PC-9 (cell line): ENCODE measurements around the gene MAN1A2. TPM values are rescaled to one million over a fixed set of nuclear protein-coding genes. Genes with fewer than 3 reads are reported as not detected.

Experiments
- BruUV-seq: library from RNA; stranded (reverse); fragments of 400-500 nt; replicated peaks from 2 replicates; lab custom pipeline; 2021; lab: Mats Ljungman, UMichigan
- CTCF ChIA-PET: fragments of 300-600 bp; sonication (Branson Sonifier 250); formaldehyde crosslinking; loops from one replicate; lab custom pipeline; 2022; ENCODE audit warnings: antibody characterized with exemption; lab: Charles Lee
- POLR2A ChIA-PET: fragments of 300-600 bp; sonication (Branson Sonifier 250); formaldehyde crosslinking; loops from one replicate; lab custom pipeline; 2022; ENCODE audit warnings: antibody characterized with exemption; ENCODE audit not compliant: unreplicated experiment; lab: Charles Lee
- DNase-seq, 2 experiments: peaks; one replicate each; pipeline versions ENCODE4 v3.0.0 to v3.0.0-alpha.2; 2015 to 2022; ENCODE audit warnings: mixed read lengths in 1 of 2
- H2AFZ ChIP-seq: fragments of 200-600 bp; sonication (generic); 2 replicates; pipeline ENCODE4 v1.8.1; 2017; ENCODE audit warnings: antibody characterized with exemption
- H3F3A ChIP-seq: fragments of 200-600 bp; sonication (generic); 2 replicates; pipeline ENCODE4 v1.8.1; 2017; ENCODE audit warnings: antibody characterized with exemption, mild to moderate bottlenecking, low read depth; ENCODE audit not compliant: insufficient read depth
- H3K27ac ChIP-seq: fragments of 200-600 bp; sonication (generic); 2 replicates; pipeline ENCODE4 v1.6.1; 2016; ENCODE audit warnings: mixed run types
- H3K27me3 ChIP-seq: fragments of 200-600 bp; sonication (generic); 2 replicates; pipeline ENCODE4 v1.6.1; 2016; ENCODE audit warnings: low read depth, mixed run types; ENCODE audit not compliant: insufficient read depth
- H3K36me3 ChIP-seq: fragments of 200-600 bp; sonication (generic); 2 replicates; pipeline ENCODE4 v1.6.1; 2016; ENCODE audit warnings: low read depth, mixed run types
- H3K4me1 ChIP-seq: fragments of 200-600 bp; sonication (generic); replicated peaks from 2 replicates; pipeline ENCODE4 v1.6.1; 2016; ENCODE audit warnings: mixed run types; ENCODE audit not compliant: insufficient read depth
- H3K4me2 ChIP-seq: fragments of 200-600 bp; sonication (generic); 2 replicates; pipeline ENCODE4 v1.6.1; 2017; ENCODE audit warnings: mixed run types
- H3K4me3 ChIP-seq: fragments of 200-600 bp; sonication (generic); 2 replicates; pipeline ENCODE4 v1.6.1; 2016; ENCODE audit warnings: mixed run types
- H3K79me2 ChIP-seq: fragments of 200-600 bp; sonication (generic); 2 replicates; pipeline ENCODE4 v1.6.1; 2017; ENCODE audit warnings: low read depth, mixed run types
- H3K9me2 ChIP-seq: fragments of 200-600 bp; sonication (generic); 2 replicates; pipeline ENCODE4 v1.8.1; 2017; ENCODE audit warnings: mild to moderate bottlenecking; ENCODE audit not compliant: insufficient read depth
- H3K9me3 ChIP-seq: fragments of 200-600 bp; sonication (generic); 2 replicates; pipeline ENCODE4 v1.8.1; 2016; ENCODE audit warnings: low read depth; ENCODE audit not compliant: insufficient read depth
- H4K20me1 ChIP-seq: fragments of 200-600 bp; sonication (generic); 2 replicates; pipeline ENCODE4 v1.8.1; 2017; ENCODE audit not compliant: insufficient read depth
- CTCF ChIP-seq: fragments of 200-600 bp; sonication (generic); conservative IDR thresholded peaks from 2 replicates; pipeline ENCODE4 v1.6.1; 2017; ENCODE audit warnings: mixed run types, antibody characterized with exemption, mild to moderate bottlenecking, moderate library complexity
- EZH2 ChIP-seq: fragments of 200-600 bp; sonication (generic); IDR thresholded peaks from 2 replicates; pipeline ENCODE4 v1.8.0; 2017; ENCODE audit warnings: antibody characterized with exemption, low read depth
- intact Hi-C: fragments of 100-400 bp; cut with micrococcal nuclease; formaldehyde crosslinking; loops from one replicate; pipeline ENCODE4 v1.10.0; 2022; ENCODE audit not compliant: unreplicated experiment
- total RNA-seq: library from RNA; stranded (reverse); gene quantifications from 2 replicates; pipeline ENCODE4 v1.2.3, GENCODE V29; 2021

Gene MAN1A2
- total RNA-seq, 1 experiment from 2014 or later = 50.3 TPM

GRCh38 chr1:117373932-117374331 lies 6.7 kb downstream of the MAN1A2 start:
- ChIA-PET CTCF (no interaction called here), POLR2A (interaction anchor here (0.7 kb wide), 1 partner anchor 29 kb away, joined by 6 read pairs; no protein-coding TSS in a partner anchor)
- no TSS peak for BruUV-seq

DNA sequence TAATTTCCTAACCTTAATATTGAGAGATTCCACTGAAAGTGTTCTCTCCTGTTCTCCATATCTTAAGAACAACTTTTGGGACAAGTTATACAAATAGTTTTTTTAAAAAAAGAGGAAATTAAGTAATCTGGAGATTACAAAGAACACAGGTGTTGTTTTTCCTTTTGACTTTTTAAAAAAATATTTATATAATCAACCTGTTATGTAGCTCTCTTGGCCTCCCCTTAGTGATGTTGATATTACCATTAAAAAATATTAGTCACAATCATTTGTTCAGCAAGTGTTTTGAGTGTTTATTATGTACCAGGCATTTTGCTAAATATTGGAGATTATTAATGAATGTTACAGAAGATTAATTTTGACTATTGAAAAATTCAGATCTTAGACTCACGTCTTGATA lies 8.1 kb downstream of the MAN1A2 start:
- Histone ChIP-seq H3F3A (no peaks in the 10 kb centered on the region; the same call in 1 of the 2 replicates), H3K9me2 (no peaks in the 10 kb centered on the region), H3K36me3 (no peaks in the 10 kb centered on the region), H4K20me1 (no peaks in the 10 kb centered on the region), H3K4me3 (no peak overlapping the region), H3K4me1 (peaks cover 21% of the 10 kb centered on the region), H3K27me3 (no peaks in the 10 kb centered on the region), H3K79me2 (peaks cover 93% of the 10 kb centered on the region), H3K9me3 (no peaks in the 10 kb centered on the region), H2AFZ (no peak overlapping the region), H3K27ac (no peak overlapping the region), H3K4me2 (no peak overlapping the region)
- intact Hi-C loops = no loop called here
- DNase-seq = no peak
- BruUV-seq = no TSS peak
- POLR2A ChIA-PET = no interaction called here
- CTCF ChIA-PET = no interaction called here
- no peak for TF ChIP-seq EZH2
- no peak for TF ChIP-seq CTCF

More at GRCh38 chr1:117373932-117374331, 6.7 kb downstream of the MAN1A2 start:
- H3K36me3 ChIP-seq = no peaks in the 10 kb centered on the region
- H3K4me3 ChIP-seq = no peak overlapping the region
- H2AFZ ChIP-seq = no peak overlapping the region
- DNase-seq = no peak
- peaks cover 94% of the 10 kb centered on the region for H3K79me2 ChIP-seq
- H3K27me3 ChIP-seq = no peaks in the 10 kb centered on the region
- H4K20me1 ChIP-seq = no peaks in the 10 kb centered on the region; the same call in 1 of the 2 replicates
- no peaks in the 10 kb centered on the region for H3K9me2 ChIP-seq
- H3K9me3 ChIP-seq = no peaks in the 10 kb centered on the region
- no peak for TF ChIP-seq CTCF
- TF ChIP-seq EZH2 = no peak
- peaks cover 35% of the 10 kb centered on the region for H3K4me1 ChIP-seq
- intact Hi-C loops = no loop called here
- no peak overlapping the region for H3K4me2 ChIP-seq
- H3K27ac ChIP-seq = no peak overlapping the region
- peaks cover 2% of the 10 kb centered on the region; the same call in 1 of the 2 replicates for H3F3A ChIP-seq

DNA sequence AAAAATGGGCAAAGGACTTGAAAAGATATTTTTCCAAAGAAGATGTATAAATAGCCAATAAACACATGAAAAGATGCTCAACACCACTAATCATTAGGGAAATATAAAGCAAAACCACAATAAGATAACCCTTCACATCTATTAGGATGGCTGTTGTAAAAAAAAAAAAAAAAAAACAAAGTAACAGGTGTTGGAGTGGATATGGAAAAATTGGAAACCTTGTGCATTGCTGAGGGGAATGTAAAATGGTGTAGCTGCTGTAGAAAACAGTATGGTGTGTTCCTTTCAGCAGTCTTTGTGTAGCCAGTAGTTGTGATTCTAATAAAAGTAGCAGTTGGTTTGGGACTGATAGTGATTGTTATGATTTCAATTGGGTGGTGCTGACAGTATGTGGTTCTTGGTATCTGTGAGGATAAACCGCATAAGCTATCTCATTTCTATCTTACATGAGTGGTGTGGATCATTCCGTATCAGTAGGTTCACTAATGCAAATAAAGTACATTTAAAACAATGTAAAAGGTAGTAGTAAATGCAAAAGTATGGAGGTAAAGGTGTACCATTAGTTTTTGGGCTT lies 19.9 kb downstream of the MAN1A2 start:
- H3K79me2 ChIP-seq = peaks cover 80% of the 10 kb centered on the region
- POLR2A ChIA-PET = no interaction called here
- H3K4me3 ChIP-seq = no peak overlapping the region
- H3K4me1 ChIP-seq = no peaks in the 10 kb centered on the region
- no peaks in the 10 kb centered on the region for H3K27me3 ChIP-seq
- BruUV-seq = no TSS peak
- no peaks in the 10 kb centered on the region for H3K36me3 ChIP-seq
- TF ChIP-seq EZH2 (no peak), CTCF (no peak)
- no peak for DNase-seq
- no peaks in the 10 kb centered on the region for H3F3A ChIP-seq
- no peaks in the 10 kb centered on the region for H3K9me2 ChIP-seq
- H2AFZ ChIP-seq = no peak overlapping the region
- intact Hi-C loops = no loop called here
- 0 out of 2 replicates have a peak, but pooled peaks cover 8% of the 10 kb centered on the region for H3K9me3 ChIP-seq
- CTCF ChIA-PET = no interaction called here
- no peak overlapping the region for H3K27ac ChIP-seq
- H4K20me1 ChIP-seq = no peaks in the 10 kb centered on the region; the same call in none of the 2 replicates
- no peak overlapping the region for H3K4me2 ChIP-seq
